Stimulated activated CD8-positive, alpha-beta memory T cell treated with anti-CD3 and anti-CD28 coated beads, Interleukin-15, amount 100 ng/mL, for 4 hours (primary cell): ENCODE results near the gene ATF5.

ENCODE experiments used
- DNase-seq, 2 donors: peaks; one replicate each; pipeline ENCODE4 v3.0.0-alpha.2; 2020; ENCODE audit warnings: low read depth in 2 of 2

ATF5 gene

DNA sequence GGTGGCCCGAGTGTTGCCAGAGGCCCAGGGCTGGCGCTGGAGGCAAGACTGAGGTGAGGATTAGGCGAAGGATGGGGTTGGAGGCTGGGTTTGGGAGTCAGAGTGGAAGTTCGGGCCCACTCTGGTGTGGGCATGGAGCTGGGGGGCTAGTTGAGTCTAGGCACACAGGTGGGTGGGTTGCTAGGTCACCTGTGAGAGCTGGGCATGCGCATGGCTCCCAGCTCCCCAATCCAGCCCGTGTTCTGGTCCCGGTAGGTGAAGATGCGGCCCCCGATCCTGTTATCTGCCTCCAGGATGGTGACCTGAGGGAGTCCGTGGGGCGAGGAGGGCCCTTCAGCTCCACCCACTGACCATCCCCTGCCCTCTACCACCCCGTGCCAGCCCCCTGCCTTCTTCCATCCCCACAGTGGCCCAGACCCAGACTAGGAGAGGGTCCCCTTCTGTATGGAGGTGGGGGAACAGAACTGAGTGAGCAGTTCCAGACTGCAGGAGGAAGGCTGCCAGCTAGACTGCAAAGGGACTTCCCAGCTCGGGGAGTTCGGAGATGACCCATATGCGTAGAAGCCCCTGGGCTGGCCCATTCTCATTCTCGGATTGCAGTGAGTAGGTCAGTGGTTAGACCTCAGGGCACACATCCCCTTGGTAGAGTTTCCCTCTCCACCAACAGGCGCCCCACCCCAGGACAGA is 34.0 kb upstream of the ATF5 start:
- no peak for DNase-seq

DNA sequence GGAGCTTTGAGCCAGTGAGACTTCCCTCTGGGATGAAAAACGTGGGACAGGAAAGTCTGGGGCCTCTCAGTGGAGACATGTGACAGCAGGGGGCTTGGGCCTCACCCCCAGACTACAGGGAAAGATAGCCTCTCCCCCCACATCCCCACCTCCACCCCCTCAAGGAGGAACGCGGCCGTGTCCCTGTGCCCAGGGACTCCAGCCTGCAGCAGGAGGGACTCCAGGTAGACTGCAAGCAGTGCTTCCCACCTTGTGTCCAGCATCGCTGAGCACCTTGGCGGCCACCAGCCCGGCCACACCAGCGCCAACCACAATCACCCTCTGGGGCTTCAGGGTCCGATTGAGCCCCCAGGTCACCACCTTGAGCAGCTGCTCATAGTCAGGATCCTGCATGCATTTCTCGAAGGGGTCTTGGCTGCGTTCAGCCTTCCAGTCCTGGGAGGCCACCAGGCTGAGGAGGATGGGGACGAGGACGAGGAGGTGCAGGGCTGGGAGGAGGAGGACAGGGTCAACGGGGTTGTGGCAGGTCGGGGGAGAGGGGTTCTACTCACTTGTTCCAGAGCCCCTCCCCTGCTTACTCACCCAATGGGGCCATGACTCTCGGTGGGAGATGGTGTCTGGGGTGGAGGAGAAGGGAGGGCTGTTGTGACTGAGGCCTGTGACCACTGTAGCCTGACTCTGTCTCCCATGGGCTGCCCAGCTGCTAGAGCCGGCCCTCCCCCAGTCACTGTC is 33.3 kb upstream of the ATF5 start:
- no peak for DNase-seq

DNA sequence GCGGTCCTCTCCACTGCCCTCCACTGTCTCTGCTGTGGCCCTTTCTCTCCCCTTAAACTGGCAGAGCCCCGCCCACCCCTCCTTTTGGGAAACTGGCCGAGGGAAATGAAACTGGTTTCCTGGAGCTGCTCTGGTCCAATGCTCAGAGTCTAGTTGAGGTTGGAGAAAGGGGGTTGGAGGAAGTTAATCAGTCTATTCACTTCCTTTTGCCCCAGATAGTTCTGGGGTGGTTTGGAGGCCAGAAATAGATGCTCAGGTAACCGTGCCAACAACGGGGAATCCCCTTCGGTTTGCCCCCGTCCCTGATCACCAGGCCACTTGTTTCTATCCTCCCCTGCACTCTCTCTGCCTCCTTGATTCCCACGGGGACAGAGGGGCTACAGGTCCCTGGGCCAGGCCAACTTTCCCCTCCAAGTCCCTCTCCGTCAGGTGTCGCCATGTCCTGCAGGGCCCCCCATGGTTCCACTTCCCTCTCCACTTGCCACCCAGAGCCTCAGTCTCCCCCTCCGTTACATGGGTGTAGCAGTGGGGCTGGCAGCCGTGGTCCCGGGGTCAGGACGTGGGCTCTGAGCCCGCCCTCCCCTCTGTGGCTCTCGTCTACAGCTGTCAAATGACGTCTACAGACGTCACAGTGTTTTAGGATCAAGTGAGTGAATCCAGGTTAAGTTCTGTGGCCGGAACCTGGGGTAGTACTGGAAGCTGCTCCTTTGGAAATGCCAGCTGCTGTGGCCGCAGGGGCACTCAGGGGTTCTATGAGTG is 32.0 kb upstream of the ATF5 start, which contains the start of gene IL4I1:
TSS of gene IL4I1 (minus strand) at position 25 of the 759 bp plus-strand sequence. CDS start 727 bp downstream, outside the sequence.
- peak; percentile 39 to 53 for DNase-seq

DNA sequence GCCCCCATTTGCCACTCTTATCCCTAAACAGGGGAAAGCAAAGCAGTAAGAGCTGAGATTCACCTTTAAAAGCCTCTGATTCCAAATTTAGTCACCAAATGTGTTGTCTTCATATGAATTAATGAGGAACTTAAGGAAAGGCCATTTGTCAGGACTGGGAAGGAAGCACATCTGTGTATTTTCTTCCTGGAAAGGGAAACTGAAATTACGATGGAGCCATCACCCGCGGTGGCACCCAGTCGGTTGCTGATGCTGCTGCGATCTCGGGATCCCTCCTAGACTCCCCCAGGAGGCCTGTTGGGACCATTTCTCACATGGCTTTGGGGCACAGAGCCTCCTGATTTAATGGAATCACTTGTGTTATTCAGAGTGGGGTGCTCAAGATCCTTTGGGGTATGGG is 24.9 kb upstream of the ATF5 start:
- DNase-seq: no peak

DNA sequence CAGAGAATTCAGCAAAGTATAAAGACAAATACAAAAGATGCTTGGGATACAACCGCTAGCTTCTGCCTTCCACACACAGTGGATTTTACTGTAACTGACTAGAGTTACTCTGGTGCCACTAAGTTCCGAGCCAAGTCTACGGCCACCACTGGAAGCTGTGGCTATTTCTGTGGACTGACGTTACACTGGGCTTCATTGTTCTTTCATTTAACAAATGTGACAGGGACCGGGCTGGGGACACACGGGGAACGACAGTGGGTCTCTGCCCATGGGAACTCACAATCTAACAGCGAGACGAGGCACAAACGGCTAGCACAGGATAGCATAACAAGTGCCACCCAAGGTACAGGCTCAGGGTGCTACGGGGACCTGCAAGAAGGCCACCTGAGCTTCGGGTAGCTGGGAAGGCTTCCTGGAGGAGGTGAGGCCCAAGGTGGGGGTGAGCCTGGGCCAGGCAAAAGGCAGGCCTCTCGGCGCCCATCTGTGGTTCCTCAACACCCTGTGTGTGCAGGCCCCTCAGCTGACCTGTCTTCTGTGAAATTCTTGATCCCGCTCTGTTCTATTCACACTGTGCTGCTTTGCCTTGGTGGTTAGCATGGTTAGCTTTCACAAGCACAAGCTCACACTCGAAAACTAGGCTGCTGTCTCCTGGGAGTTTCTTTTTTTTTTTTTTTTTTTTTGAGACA is 22.0 kb upstream of the ATF5 start:
- DNase-seq: no peak

DNA sequence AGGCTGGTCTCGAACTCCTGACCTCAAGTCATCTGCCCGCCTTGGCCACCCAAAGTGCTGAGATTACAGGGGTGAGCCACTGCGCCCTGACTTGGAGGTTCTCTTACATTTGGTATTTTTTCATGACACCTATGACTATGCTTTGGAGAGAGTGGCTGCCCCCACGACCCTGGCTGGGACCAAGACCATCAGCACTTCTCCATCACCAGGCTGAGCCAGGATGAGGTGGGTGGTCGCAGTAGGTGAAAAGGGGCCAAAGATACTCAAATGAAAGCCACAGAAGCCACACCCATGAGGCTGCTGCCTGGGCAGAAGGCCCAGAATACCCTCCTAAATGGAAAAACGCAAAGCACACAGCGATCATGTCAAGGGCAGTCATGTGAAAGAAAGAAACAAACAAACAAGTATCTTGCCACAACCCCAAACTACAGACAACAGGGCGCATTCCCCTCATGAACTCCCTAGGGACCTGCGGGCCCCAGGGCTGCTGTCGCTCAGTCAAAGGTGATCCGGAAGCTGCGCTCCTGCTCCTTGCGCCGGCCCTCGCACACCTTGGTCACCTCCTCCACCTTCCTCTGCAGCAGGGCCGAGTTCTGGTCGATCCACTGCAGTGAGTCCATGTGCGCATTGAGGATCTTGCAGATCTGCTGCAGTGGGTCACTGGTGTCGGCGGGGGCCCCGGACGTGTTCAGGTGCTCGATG is 21.1 kb upstream of the ATF5 start:
- DNase-seq: no peak

DNA sequence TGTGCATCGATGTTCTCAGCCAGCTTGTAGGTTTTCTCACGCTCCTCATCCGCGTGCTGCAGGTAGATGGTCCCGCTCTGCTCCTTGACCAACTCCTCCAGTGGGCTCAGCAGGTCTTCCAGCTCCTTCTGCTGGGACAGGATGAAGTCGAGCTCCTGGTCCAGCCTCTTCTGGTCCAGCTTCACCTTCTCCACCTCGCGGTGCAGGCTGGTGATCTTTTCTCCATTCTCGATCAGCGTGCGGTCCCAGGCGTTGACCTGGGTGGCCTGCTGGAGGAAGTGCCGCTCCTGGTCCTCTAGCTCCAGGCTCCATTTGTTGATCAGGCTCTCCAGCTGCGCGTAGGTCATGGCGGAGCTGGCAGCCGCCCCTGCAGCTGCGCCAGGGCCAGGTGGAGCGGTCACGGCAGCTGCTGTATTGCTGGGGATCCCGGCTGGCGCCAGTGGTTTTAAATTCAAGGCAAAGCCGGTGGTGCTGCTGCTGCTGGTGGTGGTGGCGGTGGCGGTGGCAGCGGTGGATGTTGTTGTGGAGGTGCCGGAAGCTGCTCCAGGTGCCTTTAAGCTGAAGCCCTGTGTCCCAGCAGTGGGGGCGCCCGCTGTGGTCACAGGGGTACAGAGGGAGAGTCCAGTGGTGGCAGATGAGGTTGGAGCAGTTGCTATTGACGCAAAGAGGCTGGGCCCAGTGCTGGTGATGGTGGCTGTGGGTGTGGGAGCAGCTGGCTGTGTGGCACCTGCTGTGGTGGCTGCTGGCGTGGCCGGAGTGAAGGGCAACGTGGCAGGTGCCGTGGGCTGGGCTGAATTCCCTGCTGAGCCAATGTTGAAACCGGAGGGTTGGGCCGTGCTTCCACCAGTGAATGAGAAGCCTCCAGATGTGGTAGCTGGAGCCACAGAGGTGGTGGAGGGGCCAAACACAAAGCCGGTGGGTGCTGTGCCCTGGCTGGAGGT is 20.3 kb upstream of the ATF5 start:
- DNase-seq: no peak

DNA sequence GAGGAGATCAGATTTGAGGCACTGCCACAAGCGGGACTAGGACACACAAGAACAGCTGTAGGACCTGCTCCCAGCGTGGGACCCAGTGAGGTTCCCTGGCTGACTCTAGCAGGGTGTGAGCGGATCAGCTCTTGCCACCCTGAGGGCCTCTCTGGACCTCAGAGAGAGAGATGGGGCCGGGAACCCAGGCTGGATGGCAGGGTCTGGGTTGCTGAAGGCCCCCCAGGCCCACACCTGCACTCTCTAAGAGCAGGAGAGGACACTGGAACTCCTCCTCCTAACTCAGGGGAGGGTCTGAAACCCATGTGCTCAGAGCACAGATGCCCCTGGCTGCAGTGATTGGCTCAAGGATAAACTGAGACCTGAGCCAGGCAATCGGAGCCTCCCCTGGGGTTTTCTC is 18.8 kb upstream of the ATF5 start:
- no peak for DNase-seq

DNA sequence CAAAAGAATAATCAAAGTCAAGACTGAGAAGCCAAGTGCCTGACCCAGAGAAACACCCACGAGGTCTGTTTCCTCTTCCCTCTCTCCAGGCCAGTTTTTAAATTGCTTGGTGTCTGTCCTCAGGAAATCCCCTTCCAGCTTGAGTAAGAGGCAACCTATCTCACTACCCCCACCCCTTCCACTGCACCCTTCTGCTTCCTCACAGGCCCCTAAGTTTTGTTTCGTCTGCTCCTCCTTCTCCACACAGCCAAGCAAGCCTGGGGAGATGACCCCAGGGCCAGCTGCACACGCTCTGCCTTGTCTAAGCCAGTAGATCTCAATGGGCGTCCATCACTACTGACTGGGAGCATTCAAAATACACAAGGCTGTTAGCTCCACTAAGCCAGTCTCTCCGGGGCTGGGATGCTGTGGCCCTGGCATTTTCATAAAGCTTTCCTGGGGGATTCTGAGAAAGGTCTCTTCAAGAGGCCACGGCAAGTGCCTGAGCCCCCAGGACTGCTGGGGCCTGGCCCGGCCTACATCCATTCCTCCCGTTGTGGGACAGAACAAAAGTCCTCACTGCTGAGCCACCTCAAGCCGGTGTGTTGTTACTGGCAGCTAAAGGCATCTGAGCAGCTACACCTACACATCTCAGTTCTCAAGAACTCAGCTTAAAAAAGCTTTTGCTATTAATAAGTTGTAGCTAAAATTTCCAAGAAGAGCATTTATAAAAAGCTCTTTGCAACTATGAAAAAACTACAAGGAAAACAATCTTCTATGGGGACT is 17.4 kb upstream of the ATF5 start:
- no peak for DNase-seq

DNA sequence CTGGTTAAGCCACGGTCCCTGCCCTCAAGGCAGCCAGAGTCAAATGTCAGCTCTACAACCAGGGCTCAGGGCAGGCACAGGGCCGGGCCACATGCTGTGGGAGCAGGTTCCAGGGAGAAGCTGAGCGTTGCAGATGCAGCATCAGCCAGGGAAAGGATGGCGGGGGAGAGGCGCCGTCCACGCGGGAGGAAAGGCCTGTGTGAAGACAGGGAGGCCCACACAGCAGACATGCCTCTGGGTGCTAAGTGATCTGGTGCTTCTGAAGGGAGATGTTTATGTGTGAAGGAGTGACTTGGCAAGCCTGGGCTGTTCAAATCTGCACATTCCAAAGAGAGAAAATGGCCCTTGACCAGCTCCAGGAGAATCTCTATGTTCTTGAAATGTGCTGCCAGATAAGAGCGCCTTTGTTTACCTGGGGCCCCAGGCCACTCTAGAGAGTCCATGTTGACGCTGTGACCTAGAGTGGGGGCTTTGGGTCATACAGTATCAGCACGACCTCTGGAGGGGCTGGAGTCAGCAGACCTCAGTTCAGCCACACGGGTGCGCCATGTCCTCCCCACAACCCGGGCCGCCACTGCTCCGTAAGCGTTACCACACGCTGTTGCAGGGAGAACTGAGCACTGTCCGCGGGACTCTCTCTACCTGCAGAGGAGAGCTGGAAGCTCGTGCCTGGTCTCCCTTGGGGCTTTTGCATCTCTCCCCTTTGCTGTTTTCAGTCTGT is 15.9 kb upstream of the ATF5 start:
- no peak for DNase-seq

DNA sequence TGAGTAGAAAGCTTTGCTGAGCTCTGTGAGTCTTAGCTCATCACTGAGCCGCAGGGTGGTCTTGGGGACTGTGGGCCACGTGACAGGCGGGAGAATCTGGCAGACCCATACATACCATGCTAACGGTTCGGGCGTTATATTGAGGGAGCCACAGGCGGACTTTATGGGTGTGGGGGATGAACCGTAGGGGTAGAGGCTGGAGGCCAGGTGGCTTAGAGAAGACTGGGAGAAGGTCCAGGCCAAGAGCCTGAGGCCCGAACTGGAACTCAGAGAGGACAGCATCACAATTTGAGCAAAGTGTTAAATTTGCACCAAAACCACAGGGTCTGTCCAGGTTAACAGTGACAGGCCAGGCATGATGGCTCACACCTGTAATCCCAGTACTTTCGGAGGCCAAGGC is 15.3 kb upstream of the ATF5 start:
- DNase-seq: no peak

DNA sequence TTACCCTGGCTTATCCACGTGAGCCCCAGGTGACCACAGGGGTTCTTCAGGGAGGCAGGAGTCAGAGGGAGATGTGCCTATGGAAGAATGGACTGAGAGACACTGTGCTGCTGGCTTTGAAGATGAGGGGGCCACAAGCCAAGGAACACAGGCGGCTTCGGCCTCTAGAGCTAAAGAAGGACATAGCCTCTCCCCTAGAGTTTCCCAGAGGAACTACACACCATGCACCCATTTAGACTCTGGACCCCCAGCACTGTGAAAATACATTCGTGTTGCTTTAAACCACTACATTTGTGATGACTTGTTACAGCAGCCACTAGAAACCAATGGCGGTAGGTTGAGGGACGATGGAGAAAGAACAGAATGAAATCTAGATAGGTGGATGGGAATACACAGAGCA is 13.7 kb upstream of the ATF5 start:
- DNase-seq: no peak

DNA sequence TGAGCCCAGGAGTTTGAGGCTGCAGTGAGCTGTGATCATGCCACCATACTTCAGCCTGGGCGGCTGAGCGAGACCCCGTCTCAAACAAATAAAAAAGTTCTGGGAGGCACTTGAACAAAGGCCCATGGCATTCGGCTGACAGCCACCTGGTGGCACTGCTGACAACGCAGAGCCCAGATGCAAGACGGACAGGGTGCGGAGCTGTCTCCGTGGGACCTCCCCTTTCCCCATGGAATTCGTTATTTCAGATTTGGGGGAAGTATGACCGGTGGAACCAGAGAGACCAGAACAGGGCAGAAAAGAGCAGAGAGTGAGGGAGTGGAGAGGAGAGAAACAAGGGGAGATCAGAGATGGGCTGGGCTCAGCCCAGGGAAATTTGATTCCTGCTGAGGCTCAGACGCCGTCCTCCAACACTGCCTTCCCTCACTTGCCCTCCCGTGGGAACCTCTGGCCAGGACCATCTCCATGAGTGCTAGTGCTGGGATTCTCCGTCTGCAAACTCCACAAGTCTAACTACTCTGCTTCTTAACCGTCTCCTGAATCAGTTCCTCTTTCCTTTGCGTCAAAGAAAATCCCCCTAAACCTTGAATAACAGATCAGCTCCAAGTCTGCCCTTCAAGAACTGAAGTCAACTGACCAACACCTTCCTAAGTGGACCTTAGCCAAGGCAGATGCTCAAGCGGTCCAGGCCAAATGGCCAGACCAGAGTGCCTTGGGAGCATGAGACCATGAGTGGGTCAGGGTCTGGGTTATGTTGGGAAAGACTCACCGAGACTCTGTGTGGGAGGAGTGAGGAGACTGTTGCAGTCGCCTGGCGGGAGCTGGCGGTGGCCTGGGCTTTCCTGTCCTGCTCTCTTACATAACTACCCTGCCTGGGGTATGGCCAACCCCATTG is 11.9 kb upstream of the ATF5 start:
- DNase-seq: no peak

DNA sequence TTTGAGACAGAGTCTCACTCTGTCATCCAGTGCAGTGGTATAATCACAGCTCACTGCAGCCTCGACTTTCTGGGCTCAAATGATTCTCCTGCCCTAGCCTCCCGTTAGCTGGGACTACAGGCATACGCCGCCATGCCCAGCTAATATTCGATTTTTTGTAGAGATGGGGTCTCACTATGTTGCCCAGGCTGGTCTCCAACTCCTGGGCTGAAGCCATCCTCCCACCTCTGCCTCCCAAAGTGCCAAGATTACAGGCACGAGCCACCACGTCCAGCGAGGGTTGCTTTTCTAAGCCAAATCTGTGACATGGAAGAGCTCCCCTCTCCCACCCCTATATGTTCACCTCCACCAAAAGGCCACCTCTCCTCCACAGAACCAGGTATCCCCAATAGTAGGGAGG is 10.9 kb upstream of the ATF5 start:
- no peak for DNase-seq

DNA sequence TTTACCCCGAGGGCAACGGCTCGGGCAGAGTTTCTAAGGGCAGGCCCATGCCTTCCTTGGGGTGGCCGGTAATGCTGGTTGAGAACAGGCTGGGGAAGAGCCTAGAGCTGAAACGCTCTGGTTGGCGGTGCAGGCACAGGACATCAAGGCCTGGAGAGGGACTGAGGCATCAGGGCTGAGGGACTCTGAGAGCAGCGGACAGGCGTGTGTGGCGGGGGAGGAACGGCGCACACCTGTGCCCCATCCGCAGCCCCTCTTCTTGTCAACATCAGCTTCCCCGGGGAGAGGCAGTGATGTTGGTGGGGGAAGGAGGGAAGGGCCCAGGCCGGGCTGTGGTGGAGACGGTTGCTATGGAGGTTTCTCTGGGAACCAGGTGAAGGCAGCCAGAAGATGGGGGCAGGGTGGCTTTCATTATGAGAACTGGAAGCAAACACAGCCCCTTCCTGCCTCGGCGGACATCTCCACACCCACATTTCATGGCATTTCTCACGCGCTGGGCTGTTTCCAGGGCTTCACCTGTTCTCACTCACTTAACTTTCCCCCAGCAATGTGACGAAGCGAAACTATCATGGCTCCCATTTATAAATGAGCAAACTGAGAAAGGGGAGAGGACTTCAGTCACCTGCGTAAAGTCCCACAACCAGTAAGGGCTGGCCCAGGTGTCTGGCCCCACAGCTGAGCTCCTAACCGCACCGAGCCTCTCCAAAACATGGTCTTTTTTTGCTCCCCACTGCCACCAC is 8.2 kb upstream of the ATF5 start:
- DNase-seq: no peak

DNA sequence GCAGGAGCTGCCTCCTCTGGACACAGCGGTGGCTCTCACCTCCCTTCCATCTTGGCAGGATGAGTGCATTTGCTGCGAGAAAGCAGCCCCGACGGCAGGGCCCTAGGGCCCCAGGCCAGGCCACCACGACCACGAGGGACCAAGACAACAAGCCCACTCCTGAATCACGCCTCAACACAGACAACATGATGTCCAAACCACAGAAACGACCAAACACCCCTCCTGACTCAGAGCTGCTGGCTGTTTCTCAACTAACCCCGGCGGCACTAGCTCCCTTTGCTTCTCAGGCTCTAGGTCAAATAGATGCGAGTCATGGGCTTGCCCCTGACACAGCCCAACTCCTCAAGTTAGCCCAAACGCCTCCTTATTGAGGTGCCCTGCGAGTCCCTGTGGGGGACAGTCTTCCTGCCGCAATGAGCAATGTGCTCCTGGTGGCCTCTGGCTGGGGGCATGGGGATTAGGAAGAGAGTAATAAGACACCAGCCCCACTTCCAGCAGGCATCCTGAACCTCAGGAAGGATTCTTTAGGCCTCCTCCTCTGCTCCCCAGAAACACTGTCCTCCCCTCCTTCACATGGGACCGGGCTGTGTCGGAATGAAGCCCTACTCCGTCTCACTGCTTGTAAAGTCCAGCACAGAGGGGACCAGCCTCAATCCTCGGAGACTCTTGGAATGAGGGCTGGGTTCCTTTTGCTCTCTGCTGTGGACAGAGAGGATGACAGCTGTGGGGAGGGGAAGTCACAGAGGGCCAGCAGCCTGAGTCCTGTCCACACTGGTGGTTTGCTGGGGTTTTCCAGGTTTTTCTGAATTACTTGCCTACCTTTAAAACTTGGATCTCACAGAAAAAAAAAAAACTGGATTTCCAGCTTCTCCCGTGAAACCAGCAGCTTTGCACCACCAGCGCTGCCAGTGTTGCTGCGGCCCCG is 6.9 kb upstream of the ATF5 start:
- no peak for DNase-seq
